ENCODE data around the gene PCDHGC5.

DNA sequence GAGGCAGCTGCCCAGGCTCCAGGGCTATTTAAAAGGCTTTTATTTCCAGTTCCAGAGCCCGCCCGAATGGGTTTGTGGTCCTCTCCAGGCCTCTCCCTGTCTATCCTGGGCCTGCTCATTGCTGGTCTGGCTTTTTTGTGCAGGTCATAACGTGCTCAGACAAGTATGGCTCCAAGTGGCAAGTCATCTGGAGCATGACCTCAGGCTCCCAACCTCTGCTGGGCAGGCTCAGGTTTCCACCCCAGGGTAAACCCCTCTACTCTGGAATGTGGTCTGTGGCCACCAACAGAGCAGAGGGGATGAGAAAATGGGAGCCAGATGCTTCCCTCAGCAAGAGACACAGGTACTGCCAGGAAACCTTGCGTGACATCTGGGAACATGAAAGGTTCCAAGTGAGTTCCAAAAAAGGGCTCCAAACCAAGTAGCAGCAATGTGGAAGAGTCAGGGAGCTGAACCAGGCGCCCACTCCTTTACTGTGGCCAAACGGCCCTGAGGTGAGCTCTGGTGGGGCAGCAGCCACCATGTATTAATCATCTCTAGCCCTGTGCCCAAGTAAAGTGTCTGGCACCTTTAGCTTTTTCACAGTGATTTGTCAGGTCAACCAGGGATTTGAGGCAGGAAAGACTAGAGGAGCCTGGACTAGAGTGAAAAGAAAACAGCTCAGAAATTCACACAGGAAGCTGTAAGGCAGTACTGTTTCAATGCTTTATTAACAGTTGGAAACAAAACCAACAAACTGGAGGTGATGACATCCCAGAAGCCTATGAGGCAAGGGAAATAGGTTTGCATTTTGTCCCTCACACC, 25.7 kb downstream of the PCDHGC5 start:
- TF ChIP-seq, protein P1, sequence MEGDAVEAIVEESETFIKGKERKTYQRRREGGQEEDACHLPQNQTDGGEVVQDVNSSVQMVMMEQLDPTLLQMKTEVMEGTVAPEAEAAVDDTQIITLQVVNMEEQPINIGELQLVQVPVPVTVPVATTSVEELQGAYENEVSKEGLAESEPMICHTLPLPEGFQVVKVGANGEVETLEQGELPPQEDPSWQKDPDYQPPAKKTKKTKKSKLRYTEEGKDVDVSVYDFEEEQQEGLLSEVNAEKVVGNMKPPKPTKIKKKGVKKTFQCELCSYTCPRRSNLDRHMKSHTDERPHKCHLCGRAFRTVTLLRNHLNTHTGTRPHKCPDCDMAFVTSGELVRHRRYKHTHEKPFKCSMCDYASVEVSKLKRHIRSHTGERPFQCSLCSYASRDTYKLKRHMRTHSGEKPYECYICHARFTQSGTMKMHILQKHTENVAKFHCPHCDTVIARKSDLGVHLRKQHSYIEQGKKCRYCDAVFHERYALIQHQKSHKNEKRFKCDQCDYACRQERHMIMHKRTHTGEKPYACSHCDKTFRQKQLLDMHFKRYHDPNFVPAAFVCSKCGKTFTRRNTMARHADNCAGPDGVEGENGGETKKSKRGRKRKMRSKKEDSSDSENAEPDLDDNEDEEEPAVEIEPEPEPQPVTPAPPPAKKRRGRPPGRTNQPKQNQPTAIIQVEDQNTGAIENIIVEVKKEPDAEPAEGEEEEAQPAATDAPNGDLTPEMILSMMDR (IDR thresholded peaks at IDR 0.05; ENCODE audit: low read length), result no peak
- no peak for TF ChIP-seq EZH2 (IDR thresholded peaks at IDR 0.05; ENCODE audit: borderline replicate concordance, low read length)

Measured in OCI-LY1 (cell line).